ENCODE measurements around the gene ZBTB38. TPM values are rescaled to one million over a fixed set of nuclear protein-coding genes. Genes with fewer than 3 reads are reported as not detected.

ZBTB38 gene
- total and polyA plus RNA-seq, 9 donors, result 14.5 to 27.7 (median 18.9) TPM

GRCh38 chr3:141386126-141386488 is 17.8 kb downstream of the ZBTB38 start:
- Histone ChIP-seq H3K4me3 (ENCODE audit: low read length) (peak overlapping the region; percentile 11), H3K36me3 (ENCODE audit: control insufficient read depth, insufficient read depth, low read length) (no peaks in the 10 kb centered on the region), H3K4me1 (ENCODE audit: control insufficient read depth, insufficient read depth, low read length) (peaks cover 2% of the 10 kb centered on the region), H3K27me3 (ENCODE audit: control insufficient read depth, insufficient read depth, low read length) (no peaks in the 10 kb centered on the region), H3K9me3 (replicated peaks; ENCODE audit: control insufficient read depth, low read depth, low read length) (no peaks in the 10 kb centered on the region), H3K27ac (ENCODE audit: low read length) (no peak overlapping the region)
- WGBS (ENCODE audit: insufficient coverage), result no CpG with 5 or more reads among the region's 6 CpGs
- DNase-seq, result no peak

- Histone ChIP-seq H3K4me3 (ENCODE audit: low read length) (peak overlapping the region; percentile 11), H3K4me1 (ENCODE audit: control insufficient read depth, insufficient read depth, low read length) (peaks cover 2% of the 10 kb centered on the region), H3K27ac (ENCODE audit: low read length) (no peak overlapping the region), H3K36me3 (ENCODE audit: control insufficient read depth, insufficient read depth, low read length) (no peaks in the 10 kb centered on the region), H3K9me3 (replicated peaks; ENCODE audit: control insufficient read depth, low read depth, low read length) (no peaks in the 10 kb centered on the region), H3K27me3 (ENCODE audit: control insufficient read depth, insufficient read depth, low read length) (no peaks in the 10 kb centered on the region)
- 54% methylated on average over 3 of the region's 5 CpGs for WGBS (ENCODE audit: insufficient coverage)
- no peak for DNase-seq
These were observed 18.4 kb downstream of the ZBTB38 start for GRCh38 chr3:141386611-141387111.

- no peaks in the 10 kb centered on the region for H3K27me3 ChIP-seq (ENCODE audit: control insufficient read depth, insufficient read depth, low read length)
- no peaks in the 10 kb centered on the region for H3K9me3 ChIP-seq (replicated peaks; ENCODE audit: control insufficient read depth, low read depth, low read length)
- H3K4me3 ChIP-seq (ENCODE audit: low read length), result no peak overlapping the region
- H3K36me3 ChIP-seq (ENCODE audit: control insufficient read depth, insufficient read depth, low read length), result no peaks in the 10 kb centered on the region
- H3K4me1 ChIP-seq (ENCODE audit: control insufficient read depth, insufficient read depth, low read length), result peaks cover 2% of the 10 kb centered on the region
- no peak overlapping the region for H3K27ac ChIP-seq (ENCODE audit: low read length)
- DNase-seq, result no peak
- WGBS (ENCODE audit: insufficient coverage), result 92% methylated on average over 2 of the region's 3 CpGs
These were observed 19.2 kb downstream of the ZBTB38 start for GRCh38 chr3:141387516-141387915.

- DNase-seq, result no peak
- no CpG with 5 or more reads among the region's 3 CpGs for WGBS (ENCODE audit: insufficient coverage)
- Histone ChIP-seq H3K4me3 (ENCODE audit: low read length) (no peak overlapping the region), H3K4me1 (ENCODE audit: control insufficient read depth, insufficient read depth, low read length) (peaks cover 2% of the 10 kb centered on the region), H3K9me3 (replicated peaks; ENCODE audit: control insufficient read depth, low read depth, low read length) (no peaks in the 10 kb centered on the region), H3K27ac (ENCODE audit: low read length) (no peak overlapping the region), H3K36me3 (ENCODE audit: control insufficient read depth, insufficient read depth, low read length) (no peaks in the 10 kb centered on the region), H3K27me3 (ENCODE audit: control insufficient read depth, insufficient read depth, low read length) (no peaks in the 10 kb centered on the region)
These were observed 20.1 kb downstream of the ZBTB38 start for GRCh38 chr3:141388395-141388794.

GRCh38 chr3:141388823-141389621 is 20.7 kb downstream of the ZBTB38 start:
- no peak overlapping the region for H3K27ac ChIP-seq (ENCODE audit: low read length)
- WGBS (ENCODE audit: insufficient coverage), result no CpG with 5 or more reads among the region's 6 CpGs

GRCh38 chr3:141389703-141390102 is 21.4 kb downstream of the ZBTB38 start:
- Histone ChIP-seq H3K36me3 (ENCODE audit: control insufficient read depth, insufficient read depth, low read length) (no peaks in the 10 kb centered on the region), H3K4me3 (ENCODE audit: low read length) (no peak overlapping the region), H3K27ac (ENCODE audit: low read length) (no peak overlapping the region), H3K27me3 (ENCODE audit: control insufficient read depth, insufficient read depth, low read length) (no peaks in the 10 kb centered on the region), H3K9me3 (replicated peaks; ENCODE audit: control insufficient read depth, low read depth, low read length) (no peaks in the 10 kb centered on the region), H3K4me1 (ENCODE audit: control insufficient read depth, insufficient read depth, low read length) (peaks cover 2% of the 10 kb centered on the region)
- WGBS (ENCODE audit: insufficient coverage), result no CpG with 5 or more reads among the region's 5 CpGs
- DNase-seq, result no peak

More at GRCh38 chr3:141388823-141389621, 20.7 kb downstream of the ZBTB38 start:
- Histone ChIP-seq H3K9me3 (replicated peaks; ENCODE audit: control insufficient read depth, low read depth, low read length) (no peaks in the 10 kb centered on the region), H3K4me1 (ENCODE audit: control insufficient read depth, insufficient read depth, low read length) (peaks cover 2% of the 10 kb centered on the region), H3K27me3 (ENCODE audit: control insufficient read depth, insufficient read depth, low read length) (no peaks in the 10 kb centered on the region), H3K4me3 (ENCODE audit: low read length) (no peak overlapping the region), H3K36me3 (ENCODE audit: control insufficient read depth, insufficient read depth, low read length) (no peaks in the 10 kb centered on the region)
- DNase-seq, result no peak

GRCh38 chr3:141390747-141391146 is 22.4 kb downstream of the ZBTB38 start:
- Histone ChIP-seq H3K4me3 (ENCODE audit: low read length) (no peak overlapping the region), H3K9me3 (replicated peaks; ENCODE audit: control insufficient read depth, low read depth, low read length) (no peaks in the 10 kb centered on the region), H3K4me1 (ENCODE audit: control insufficient read depth, insufficient read depth, low read length) (no peaks in the 10 kb centered on the region), H3K27ac (ENCODE audit: low read length) (no peak overlapping the region), H3K27me3 (ENCODE audit: control insufficient read depth, insufficient read depth, low read length) (no peaks in the 10 kb centered on the region), H3K36me3 (ENCODE audit: control insufficient read depth, insufficient read depth, low read length) (no peaks in the 10 kb centered on the region)
- DNase-seq, result no peak
- 100% methylated on average over 1 of the region's 5 CpGs for WGBS (ENCODE audit: insufficient coverage)

GRCh38 chr3:141391298-141391990 is 23.1 kb downstream of the ZBTB38 start:
- WGBS (ENCODE audit: insufficient coverage), result 80% methylated on average over 2 of the region's 4 CpGs
- no peak for DNase-seq
- H3K27ac ChIP-seq (ENCODE audit: low read length), result no peak overlapping the region
- no peaks in the 10 kb centered on the region for H3K4me1 ChIP-seq (ENCODE audit: control insufficient read depth, insufficient read depth, low read length)
- peaks cover 2% of the 10 kb centered on the region for H3K9me3 ChIP-seq (replicated peaks; ENCODE audit: control insufficient read depth, low read depth, low read length)
- no peaks in the 10 kb centered on the region for H3K27me3 ChIP-seq (ENCODE audit: control insufficient read depth, insufficient read depth, low read length)
- no peaks in the 10 kb centered on the region for H3K36me3 ChIP-seq (ENCODE audit: control insufficient read depth, insufficient read depth, low read length)
- H3K4me3 ChIP-seq (ENCODE audit: low read length), result no peak overlapping the region

- Histone ChIP-seq H3K9me3 (replicated peaks; ENCODE audit: control insufficient read depth, low read depth, low read length) (peaks cover 6% of the 10 kb centered on the region), H3K27ac (ENCODE audit: low read length) (no peak overlapping the region), H3K36me3 (ENCODE audit: control insufficient read depth, insufficient read depth, low read length) (no peaks in the 10 kb centered on the region), H3K4me3 (ENCODE audit: low read length) (no peak overlapping the region), H3K4me1 (ENCODE audit: control insufficient read depth, insufficient read depth, low read length) (no peaks in the 10 kb centered on the region), H3K27me3 (ENCODE audit: control insufficient read depth, insufficient read depth, low read length) (no peaks in the 10 kb centered on the region)
- DNase-seq, result no peak
- 50% methylated on average over 1 of the region's 4 CpGs for whole genome bisulfite sequencing (ENCODE audit: insufficient coverage)
These were observed 23.6 kb downstream of the ZBTB38 start for GRCh38 chr3:141391991-141392316.

- Histone ChIP-seq H3K9me3 (replicated peaks; ENCODE audit: control insufficient read depth, low read depth, low read length) (peaks cover 6% of the 10 kb centered on the region), H3K4me3 (ENCODE audit: low read length) (no peak overlapping the region), H3K27ac (ENCODE audit: low read length) (no peak overlapping the region), H3K36me3 (ENCODE audit: control insufficient read depth, insufficient read depth, low read length) (no peaks in the 10 kb centered on the region), H3K27me3 (ENCODE audit: control insufficient read depth, insufficient read depth, low read length) (no peaks in the 10 kb centered on the region), H3K4me1 (ENCODE audit: control insufficient read depth, insufficient read depth, low read length) (no peaks in the 10 kb centered on the region)
- no peak for DNase-seq
- WGBS (ENCODE audit: insufficient coverage), result 83% methylated on average over 5 of the region's 5 CpGs
These were observed 24.1 kb downstream of the ZBTB38 start for GRCh38 chr3:141392416-141392815.
